ENCODE data around the gene FGFBP1. TPM values are rescaled to one million over a fixed set of nuclear protein-coding genes. Genes with fewer than 3 reads are reported as not detected.

Gene FGFBP1
- total RNA-seq: 10 to 100 TPM in 1 of 2 donors, under 1 TPM in 1; 0.67 to 52.1 TPM
- under 1 TPM in 4 of 6 donors, not detected in 2; 0.10 to 0.15 (median 0.13) TPM for polyA plus RNA-seq (ENCODE audit: insufficient read length in 6 of 6)
- long read RNA-seq, donor 1: 0 reads
- long read RNA-seq, donor 2: 0 reads
- long read RNA-seq, donor 3: 0 reads
- long read RNA-seq, donor 4: 0 reads
- long read RNA-seq, donor 5: 0 reads
- long read RNA-seq, donor 6: 0 reads
- long read RNA-seq, donor 7: 0 reads
- long read RNA-seq, donor 8: 0 reads
- long read RNA-seq, donor 9: 0 reads
- long read RNA-seq, donor 10, partial matches to known transcripts: 53 of 54 reads
- long read RNA-seq, donor 10, other reads (novel, unspliced or antisense): 1 of 54 reads
- long read RNA-seq, donor 11: 0 reads
- long read RNA-seq, donor 12: 0 reads

GRCh38 chr4:15938640-15939039, at the start of gene FGFBP1:
Gene FGFBP1, minus strand, starts transcription at chr4:15938740. Its CDS starts 2,108 bp downstream, at chr4:15936632.
- ATAC-seq (no peak), DNase-seq (no peak)
- Histone ChIP-seq H3K4me1 (no peaks in the 10 kb centered on the region), H3K4me3 (peak within 1 kb of the TSS in 1 of 2 donors; percentile 15), H3K9me3 (no peaks in the 10 kb centered on the region), H3K27ac (no peak within 1 kb of the TSS), H3K27me3 (no peaks in the 10 kb centered on the region), H3K36me3 (no peaks in the 10 kb centered on the region)
- intact Hi-C loops (cut with DNase I): no loop called here
- no peak for TF ChIP-seq CTCF (IDR thresholded peaks at IDR 0.05)

- ATAC-seq: peak; percentile 49
- H3K36me3 ChIP-seq: no peaks in the 10 kb centered on the region
These were observed 49.7 kb upstream of the FGFBP1 start for GRCh38 chr4:15988222-15988621.

GRCh38 chr4:15986907-15987306, 48.4 kb upstream of the FGFBP1 start:
- Histone ChIP-seq H3K4me3 (no peak overlapping the region), H3K9me3 (no peaks in the 10 kb centered on the region), H3K4me1 (no peaks in the 10 kb centered on the region), H3K27me3 (no peaks in the 10 kb centered on the region), H3K27ac (no peak overlapping the region), H3K36me3 (no peaks in the 10 kb centered on the region)
- DNase-seq: no peak
- intact Hi-C loops (cut with DNase I): no loop called here
- no peak for ATAC-seq
- TF ChIP-seq CTCF (IDR thresholded peaks at IDR 0.05): no peak

More at GRCh38 chr4:15988222-15988621, 49.7 kb upstream of the FGFBP1 start:
- intact Hi-C loops (cut with DNase I): no loop called here
- Histone ChIP-seq H3K27me3 (no peaks in the 10 kb centered on the region), H3K4me1 (no peaks in the 10 kb centered on the region), H3K9me3 (no peaks in the 10 kb centered on the region), H3K4me3 (no peak overlapping the region), H3K27ac (no peak overlapping the region)
- no peak for TF ChIP-seq CTCF (IDR thresholded peaks at IDR 0.05)
- DNase-seq: no peak

GRCh38 chr4:15983610-15984009, 45.1 kb upstream of the FGFBP1 start:
- DNase-seq (no peak), ATAC-seq (no peak)
- Histone ChIP-seq H3K36me3 (no peaks in the 10 kb centered on the region), H3K27ac (no peak overlapping the region), H3K9me3 (no peaks in the 10 kb centered on the region), H3K27me3 (no peaks in the 10 kb centered on the region), H3K4me1 (no peaks in the 10 kb centered on the region), H3K4me3 (no peak overlapping the region)
- intact Hi-C loops (cut with DNase I): no loop called here
- no peak for TF ChIP-seq CTCF (IDR thresholded peaks at IDR 0.05)

GRCh38 chr4:15982842-15983524, 44.4 kb upstream of the FGFBP1 start:
- DNase-seq: no peak
- H3K4me3 ChIP-seq: no peak overlapping the region
- H3K4me1 ChIP-seq: no peaks in the 10 kb centered on the region
- H3K9me3 ChIP-seq: no peaks in the 10 kb centered on the region
- no peak for TF ChIP-seq CTCF (IDR thresholded peaks at IDR 0.05)
- H3K27ac ChIP-seq: no peak overlapping the region
- no peaks in the 10 kb centered on the region for H3K36me3 ChIP-seq
- no peak for ATAC-seq
- no peaks in the 10 kb centered on the region for H3K27me3 ChIP-seq
- intact Hi-C loops (cut with DNase I): no loop called here

Data from left lung (tissue), 14 donors.